Activated naive CD8-positive, alpha-beta T cell treated with anti-CD3 and anti-CD28 coated beads, Interleukin-2, amount 10 ng/mL, durations not matched to agents 7 days and 5 days (primary cell): ENCODE results near the gene THBS2. TPM values are rescaled to one million over a fixed set of nuclear protein-coding genes. Genes with fewer than 3 reads are reported as not detected.

Experiments
- ATAC-seq: fragments of 150-1000 bp; cut with Tn5 transposase; one replicate; pipeline ENCODE4 v1.10.0; 2021; ENCODE audit warnings: low read depth, moderate library complexity
- POLR2A ChIA-PET: fragments of 350-600 bp; sonication (Branson Sonifier 250); formaldehyde crosslinking; loops from one replicate; lab custom pipeline; 2021; ENCODE audit warnings: antibody characterized with exemption; lab: Charles Lee
- DNase-seq: peaks from one replicate; pipeline ENCODE4 v3.0.0; 2021
- H3K27ac Mint-ChIP-seq: one replicate; pipeline ENCODE4 v1.8.0; 2022; ENCODE audit warnings: mild to moderate bottlenecking, mixed read lengths
- H3K27me3 Mint-ChIP-seq: one replicate; pipeline ENCODE4 v1.8.0; 2022; ENCODE audit warnings: mild to moderate bottlenecking, moderate library complexity, mixed read lengths
- H3K36me3 Mint-ChIP-seq: one replicate; pipeline ENCODE4 v1.8.0; 2021; ENCODE audit warnings: mild to moderate bottlenecking, mixed read lengths
- H3K4me1 Mint-ChIP-seq: one replicate; pipeline ENCODE4 v1.8.0; 2021; ENCODE audit warnings: mixed read lengths
- H3K4me3 Mint-ChIP-seq: one replicate; pipeline ENCODE4 v1.8.0; 2022; ENCODE audit warnings: mild to moderate bottlenecking, moderate library complexity, mixed read lengths
- H3K9me3 Mint-ChIP-seq: one replicate; pipeline ENCODE4 v1.8.0; 2021; ENCODE audit warnings: mixed read lengths
- total RNA-seq, 2 experiments: library from RNA; stranded (reverse); gene quantifications; one replicate each; pipeline ENCODE4 v1.2.3, GENCODE V29; 2021

The THBS2 gene
- total RNA-seq, 2 experiments from 2014 or later: not detected

- Mint-ChIP-seq H3K27me3 (no peaks in the 10 kb centered on the region), H3K27ac (no peak overlapping the region), H3K4me3 (no peak overlapping the region), H3K36me3 (no peaks in the 10 kb centered on the region), H3K9me3 (peaks cover 7% of the 10 kb centered on the region), H3K4me1 (no peaks in the 10 kb centered on the region)
- DNase-seq: no peak
- no peak for ATAC-seq
- POLR2A ChIA-PET: no interaction called here
These were observed 14.5 kb downstream of the THBS2 start for GRCh38 chr6:169239181-169239580.

GRCh38 chr6:169238766-169239165 lies 14.9 kb downstream of the THBS2 start:
- Mint-ChIP-seq H3K36me3 (no peaks in the 10 kb centered on the region), H3K4me3 (no peak overlapping the region), H3K9me3 (peaks cover 11% of the 10 kb centered on the region), H3K27ac (no peak overlapping the region), H3K4me1 (no peaks in the 10 kb centered on the region), H3K27me3 (no peaks in the 10 kb centered on the region)
- POLR2A ChIA-PET: no interaction called here
- DNase-seq: no peak
- ATAC-seq: no peak

- no peak overlapping the region for H3K27ac Mint-ChIP-seq
- DNase-seq: no peak
- no peak for ATAC-seq
- H3K4me3 Mint-ChIP-seq: no peak overlapping the region
- no peaks in the 10 kb centered on the region for H3K4me1 Mint-ChIP-seq
- H3K36me3 Mint-ChIP-seq: peaks cover 3% of the 10 kb centered on the region
- POLR2A ChIA-PET: no interaction called here
- no peaks in the 10 kb centered on the region for H3K27me3 Mint-ChIP-seq
- H3K9me3 Mint-ChIP-seq: peaks cover 19% of the 10 kb centered on the region
These were observed 16.0 kb downstream of the THBS2 start for GRCh38 chr6:169237496-169238134.

- H3K4me1 Mint-ChIP-seq: no peaks in the 10 kb centered on the region
- peaks cover 19% of the 10 kb centered on the region for H3K9me3 Mint-ChIP-seq
- POLR2A ChIA-PET: no interaction called here
- ATAC-seq (no peak), DNase-seq (no peak)
- H3K27me3 Mint-ChIP-seq: no peaks in the 10 kb centered on the region
- H3K27ac Mint-ChIP-seq: no peak overlapping the region
- peaks cover 3% of the 10 kb centered on the region for H3K36me3 Mint-ChIP-seq
- H3K4me3 Mint-ChIP-seq: no peak overlapping the region
These were observed 16.7 kb downstream of the THBS2 start for GRCh38 chr6:169236988-169237387.

- Mint-ChIP-seq H3K27ac (no peak overlapping the region), H3K27me3 (no peaks in the 10 kb centered on the region), H3K4me3 (no peak overlapping the region), H3K4me1 (no peaks in the 10 kb centered on the region), H3K36me3 (peaks cover 3% of the 10 kb centered on the region), H3K9me3 (peaks cover 19% of the 10 kb centered on the region)
- ATAC-seq (no peak), DNase-seq (no peak)
- POLR2A ChIA-PET: no interaction called here
These were observed 17.1 kb downstream of the THBS2 start for GRCh38 chr6:169236545-169236944.

GRCh38 chr6:169235286-169235685 lies 18.4 kb downstream of the THBS2 start:
- H3K9me3 Mint-ChIP-seq: peaks cover 19% of the 10 kb centered on the region
- POLR2A ChIA-PET: no interaction called here
- DNase-seq: no peak
- H3K27ac Mint-ChIP-seq: no peak overlapping the region
- H3K36me3 Mint-ChIP-seq: peaks cover 3% of the 10 kb centered on the region
- H3K27me3 Mint-ChIP-seq: no peaks in the 10 kb centered on the region
- ATAC-seq: no peak
- no peak overlapping the region for H3K4me3 Mint-ChIP-seq
- no peaks in the 10 kb centered on the region for H3K4me1 Mint-ChIP-seq

- no peaks in the 10 kb centered on the region for H3K4me1 Mint-ChIP-seq
- DNase-seq: no peak
- H3K9me3 Mint-ChIP-seq: peaks cover 19% of the 10 kb centered on the region
- POLR2A ChIA-PET: no interaction called here
- no peaks in the 10 kb centered on the region for H3K27me3 Mint-ChIP-seq
- H3K36me3 Mint-ChIP-seq: peaks cover 3% of the 10 kb centered on the region
- H3K4me3 Mint-ChIP-seq: no peak overlapping the region
- H3K27ac Mint-ChIP-seq: no peak overlapping the region
- ATAC-seq: no peak
These were observed 19.0 kb downstream of the THBS2 start for GRCh38 chr6:169234634-169235033.

GRCh38 chr6:169233832-169234231 lies 19.8 kb downstream of the THBS2 start:
- H3K27me3 Mint-ChIP-seq: no peaks in the 10 kb centered on the region
- H3K36me3 Mint-ChIP-seq: peaks cover 3% of the 10 kb centered on the region
- POLR2A ChIA-PET: no interaction called here
- ATAC-seq: no peak
- peaks cover 19% of the 10 kb centered on the region for H3K9me3 Mint-ChIP-seq
- no peaks in the 10 kb centered on the region for H3K4me1 Mint-ChIP-seq
- H3K27ac Mint-ChIP-seq: peak overlapping the region; percentile 35
- no peak overlapping the region for H3K4me3 Mint-ChIP-seq
- no peak for DNase-seq

- Mint-ChIP-seq H3K27ac (no peak overlapping the region), H3K4me3 (no peak overlapping the region), H3K27me3 (no peaks in the 10 kb centered on the region), H3K4me1 (no peaks in the 10 kb centered on the region), H3K9me3 (peaks cover 19% of the 10 kb centered on the region), H3K36me3 (peaks cover 3% of the 10 kb centered on the region)
- DNase-seq (no peak), ATAC-seq (no peak)
- POLR2A ChIA-PET: no interaction called here
These were observed 20.5 kb downstream of the THBS2 start for GRCh38 chr6:169233181-169233580.

GRCh38 chr6:169232507-169232931 lies 21.1 kb downstream of the THBS2 start:
- H3K27me3 Mint-ChIP-seq: no peaks in the 10 kb centered on the region
- DNase-seq: no peak
- H3K4me3 Mint-ChIP-seq: no peak overlapping the region
- ATAC-seq: no peak
- H3K9me3 Mint-ChIP-seq: peaks cover 19% of the 10 kb centered on the region
- no peaks in the 10 kb centered on the region for H3K4me1 Mint-ChIP-seq
- POLR2A ChIA-PET: no interaction called here
- no peak overlapping the region for H3K27ac Mint-ChIP-seq
- peaks cover 3% of the 10 kb centered on the region for H3K36me3 Mint-ChIP-seq

- DNase-seq (no peak), ATAC-seq (no peak)
- no peaks in the 10 kb centered on the region for H3K27me3 Mint-ChIP-seq
- H3K9me3 Mint-ChIP-seq: peaks cover 19% of the 10 kb centered on the region
- no peaks in the 10 kb centered on the region for H3K4me1 Mint-ChIP-seq
- no peak overlapping the region for H3K27ac Mint-ChIP-seq
- no peak overlapping the region for H3K4me3 Mint-ChIP-seq
- POLR2A ChIA-PET: no interaction called here
- peaks cover 3% of the 10 kb centered on the region for H3K36me3 Mint-ChIP-seq
These were observed 21.7 kb downstream of the THBS2 start for GRCh38 chr6:169231790-169232506.

- DNase-seq (no peak), ATAC-seq (no peak)
- Mint-ChIP-seq H3K9me3 (peaks cover 19% of the 10 kb centered on the region), H3K36me3 (peaks cover 3% of the 10 kb centered on the region), H3K4me1 (no peaks in the 10 kb centered on the region), H3K27ac (no peak overlapping the region), H3K27me3 (no peaks in the 10 kb centered on the region), H3K4me3 (no peak overlapping the region)
- POLR2A ChIA-PET: no interaction called here
These were observed 22.5 kb downstream of the THBS2 start for GRCh38 chr6:169230946-169231789.

- H3K9me3 Mint-ChIP-seq: peaks cover 14% of the 10 kb centered on the region
- H3K27me3 Mint-ChIP-seq: no peaks in the 10 kb centered on the region
- DNase-seq: no peak
- no peaks in the 10 kb centered on the region for H3K4me1 Mint-ChIP-seq
- POLR2A ChIA-PET: no interaction called here
- no peak overlapping the region for H3K27ac Mint-ChIP-seq
- no peak for ATAC-seq
- peaks cover 3% of the 10 kb centered on the region for H3K36me3 Mint-ChIP-seq
- H3K4me3 Mint-ChIP-seq: no peak overlapping the region
These were observed 23.4 kb downstream of the THBS2 start for GRCh38 chr6:169230322-169230665.
